ENCODE measurements around the gene LMOD1.

LMOD1 gene

GRCh38 chr1:201930803-201931202 is 15.5 kb downstream of the LMOD1 start:
- Mint-ChIP-seq H3K4me1 (peaks cover 18% of the 10 kb centered on the region), H3K36me3 (ENCODE audit: low read depth) (no peaks in the 10 kb centered on the region)

GRCh38 chr1:201930137-201930536 is 16.2 kb downstream of the LMOD1 start:
- no peak overlapping the region for H3K4me3 Mint-ChIP-seq
- no peaks in the 10 kb centered on the region for H3K9me3 Mint-ChIP-seq
- TF ChIP-seq, protein P1, sequence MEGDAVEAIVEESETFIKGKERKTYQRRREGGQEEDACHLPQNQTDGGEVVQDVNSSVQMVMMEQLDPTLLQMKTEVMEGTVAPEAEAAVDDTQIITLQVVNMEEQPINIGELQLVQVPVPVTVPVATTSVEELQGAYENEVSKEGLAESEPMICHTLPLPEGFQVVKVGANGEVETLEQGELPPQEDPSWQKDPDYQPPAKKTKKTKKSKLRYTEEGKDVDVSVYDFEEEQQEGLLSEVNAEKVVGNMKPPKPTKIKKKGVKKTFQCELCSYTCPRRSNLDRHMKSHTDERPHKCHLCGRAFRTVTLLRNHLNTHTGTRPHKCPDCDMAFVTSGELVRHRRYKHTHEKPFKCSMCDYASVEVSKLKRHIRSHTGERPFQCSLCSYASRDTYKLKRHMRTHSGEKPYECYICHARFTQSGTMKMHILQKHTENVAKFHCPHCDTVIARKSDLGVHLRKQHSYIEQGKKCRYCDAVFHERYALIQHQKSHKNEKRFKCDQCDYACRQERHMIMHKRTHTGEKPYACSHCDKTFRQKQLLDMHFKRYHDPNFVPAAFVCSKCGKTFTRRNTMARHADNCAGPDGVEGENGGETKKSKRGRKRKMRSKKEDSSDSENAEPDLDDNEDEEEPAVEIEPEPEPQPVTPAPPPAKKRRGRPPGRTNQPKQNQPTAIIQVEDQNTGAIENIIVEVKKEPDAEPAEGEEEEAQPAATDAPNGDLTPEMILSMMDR (IDR thresholded peaks at IDR 0.05; ENCODE audit: unreplicated experiment in 3 of 3), result no peak
- H3K36me3 Mint-ChIP-seq (ENCODE audit: low read depth), result no peaks in the 10 kb centered on the region
- peaks cover 22% of the 10 kb centered on the region for H3K4me1 Mint-ChIP-seq
- H3K27ac Mint-ChIP-seq, result no peak overlapping the region
- peaks cover 4% of the 10 kb centered on the region for H3K27me3 Mint-ChIP-seq (ENCODE audit: low read depth)

More at GRCh38 chr1:201930803-201931202, 15.5 kb downstream of the LMOD1 start:
- Mint-ChIP-seq H3K27ac (no peak overlapping the region), H3K4me3 (no peak overlapping the region), H3K9me3 (no peaks in the 10 kb centered on the region), H3K27me3 (ENCODE audit: low read depth) (peaks cover 4% of the 10 kb centered on the region)
- TF ChIP-seq, protein P1 (IDR thresholded peaks at IDR 0.05; ENCODE audit: unreplicated experiment in 3 of 3), result no peak

- H3K4me1 Mint-ChIP-seq, result peaks cover 13% of the 10 kb centered on the region
- TF ChIP-seq, protein P1 (IDR thresholded peaks at IDR 0.05; ENCODE audit: unreplicated experiment in 3 of 3), result no peak
- no peak overlapping the region for H3K27ac Mint-ChIP-seq
- peaks cover 8% of the 10 kb centered on the region for H3K27me3 Mint-ChIP-seq (ENCODE audit: low read depth)
- H3K9me3 Mint-ChIP-seq, result no peaks in the 10 kb centered on the region
- H3K4me3 Mint-ChIP-seq, result no peak overlapping the region
- no peaks in the 10 kb centered on the region for H3K36me3 Mint-ChIP-seq (ENCODE audit: low read depth)
These were observed 18.1 kb downstream of the LMOD1 start for GRCh38 chr1:201928266-201928665.

GRCh38 chr1:201925981-201926645 is 20.2 kb downstream of the LMOD1 start:
- Mint-ChIP-seq H3K27me3 (ENCODE audit: low read depth) (peaks cover 8% of the 10 kb centered on the region), H3K4me1 (peaks cover 13% of the 10 kb centered on the region), H3K27ac (peak overlapping the region; percentile 57 to 84 (median 77)), H3K36me3 (ENCODE audit: low read depth) (no peaks in the 10 kb centered on the region), H3K4me3 (no peak overlapping the region), H3K9me3 (no peaks in the 10 kb centered on the region)
- TF ChIP-seq, protein P1 (IDR thresholded peaks at IDR 0.05; ENCODE audit: unreplicated experiment in 3 of 3), result no peak

DNA sequence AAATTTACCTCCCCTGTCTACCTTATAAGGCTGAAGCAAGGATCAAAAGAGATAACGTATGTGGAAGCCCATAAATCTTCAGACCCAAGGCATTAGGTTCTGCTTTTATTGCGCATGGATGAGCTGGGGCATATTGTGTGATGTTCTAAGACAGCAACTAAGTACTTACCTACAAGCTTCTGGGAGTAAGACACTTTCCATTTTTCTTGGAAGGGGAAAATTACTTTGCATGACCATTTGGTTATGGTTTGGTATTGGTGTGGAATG is 21.1 kb downstream of the LMOD1 start:
- TF ChIP-seq, protein P1 (IDR thresholded peaks at IDR 0.05; ENCODE audit: unreplicated experiment in 3 of 3), result no peak
- no peaks in the 10 kb centered on the region for H3K36me3 Mint-ChIP-seq (ENCODE audit: low read depth)

GRCh38 chr1:201921952-201922558 is 24.3 kb downstream of the LMOD1 start:
- H3K4me1 Mint-ChIP-seq, result peaks cover 29% of the 10 kb centered on the region
- H3K4me3 Mint-ChIP-seq, result no peak overlapping the region
- H3K9me3 Mint-ChIP-seq, result no peaks in the 10 kb centered on the region
- H3K27ac Mint-ChIP-seq, result no peak overlapping the region
- TF ChIP-seq, protein P1 (IDR thresholded peaks at IDR 0.05; ENCODE audit: unreplicated experiment in 3 of 3), result no peak
- no peaks in the 10 kb centered on the region for H3K36me3 Mint-ChIP-seq (ENCODE audit: low read depth)
- peaks cover 8% of the 10 kb centered on the region for H3K27me3 Mint-ChIP-seq (ENCODE audit: low read depth)

More for the DNA sequence above, 21.1 kb downstream of the LMOD1 start:
- Mint-ChIP-seq H3K4me1 (peaks cover 13% of the 10 kb centered on the region), H3K27me3 (ENCODE audit: low read depth) (peaks cover 8% of the 10 kb centered on the region), H3K4me3 (no peak overlapping the region), H3K27ac (no peak overlapping the region), H3K9me3 (no peaks in the 10 kb centered on the region)
